ENCODE measurements around the gene SLIT1.

- no peak for TF ChIP-seq CTCF (IDR thresholded peaks at IDR 0.05; ENCODE audit: insufficient read depth, low read length, poor library complexity, severe bottlenecking)
- TF ChIP-seq EZH2phosphoT487 (conservative IDR thresholded peaks at IDR 0.05; ENCODE audit: low read length), result no peak
Observed at GRCh38 chr10:97034301-97034700, 151.5 kb downstream of the SLIT1 start.

Data from SU-DHL-6 (cell line).